GM18867 (cell line): ENCODE results near the gene PHAF1.

Source experiments
- ATAC-seq: cut with Tn5 transposase; IDR thresholded peaks from one replicate; pipeline ENCODE4 v1.9.1; 2021; ENCODE audit warnings: mild to moderate bottlenecking, moderate library complexity; ENCODE audit not compliant: unreplicated experiment

PHAF1 gene

DNA sequence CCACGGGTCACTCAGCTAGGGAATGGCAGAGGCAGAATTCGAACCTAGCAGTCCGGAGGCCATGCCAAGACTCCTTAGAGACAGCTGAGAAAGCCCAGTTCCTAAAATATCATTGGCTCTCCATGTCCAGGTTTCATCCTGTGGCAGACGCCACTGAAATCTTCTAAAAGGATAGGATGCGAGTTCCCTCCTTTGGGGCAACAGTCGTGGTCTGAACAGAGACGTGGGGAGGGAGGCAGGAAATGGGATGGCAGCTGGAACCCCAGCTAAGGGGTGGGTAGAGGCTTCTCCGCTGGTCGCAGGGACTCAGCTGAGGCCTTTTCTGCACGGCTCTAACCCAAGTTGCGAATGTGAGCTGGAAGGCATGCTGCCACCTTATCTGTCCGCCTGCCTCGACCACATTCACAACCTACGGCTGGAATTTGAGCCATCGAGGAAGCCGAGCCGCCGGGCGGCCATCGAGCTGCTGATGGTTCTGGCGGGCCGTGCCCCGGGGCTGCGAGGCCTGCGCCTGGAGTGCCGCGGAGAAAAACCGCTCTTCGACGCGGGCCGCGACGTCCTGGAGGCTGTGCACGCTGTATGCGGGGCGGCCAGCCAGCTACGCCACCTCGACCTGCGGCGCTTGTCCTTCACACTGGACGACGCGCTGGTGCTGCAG, 52.9 kb downstream of the PHAF1 start:
- no peak for ATAC-seq

DNA sequence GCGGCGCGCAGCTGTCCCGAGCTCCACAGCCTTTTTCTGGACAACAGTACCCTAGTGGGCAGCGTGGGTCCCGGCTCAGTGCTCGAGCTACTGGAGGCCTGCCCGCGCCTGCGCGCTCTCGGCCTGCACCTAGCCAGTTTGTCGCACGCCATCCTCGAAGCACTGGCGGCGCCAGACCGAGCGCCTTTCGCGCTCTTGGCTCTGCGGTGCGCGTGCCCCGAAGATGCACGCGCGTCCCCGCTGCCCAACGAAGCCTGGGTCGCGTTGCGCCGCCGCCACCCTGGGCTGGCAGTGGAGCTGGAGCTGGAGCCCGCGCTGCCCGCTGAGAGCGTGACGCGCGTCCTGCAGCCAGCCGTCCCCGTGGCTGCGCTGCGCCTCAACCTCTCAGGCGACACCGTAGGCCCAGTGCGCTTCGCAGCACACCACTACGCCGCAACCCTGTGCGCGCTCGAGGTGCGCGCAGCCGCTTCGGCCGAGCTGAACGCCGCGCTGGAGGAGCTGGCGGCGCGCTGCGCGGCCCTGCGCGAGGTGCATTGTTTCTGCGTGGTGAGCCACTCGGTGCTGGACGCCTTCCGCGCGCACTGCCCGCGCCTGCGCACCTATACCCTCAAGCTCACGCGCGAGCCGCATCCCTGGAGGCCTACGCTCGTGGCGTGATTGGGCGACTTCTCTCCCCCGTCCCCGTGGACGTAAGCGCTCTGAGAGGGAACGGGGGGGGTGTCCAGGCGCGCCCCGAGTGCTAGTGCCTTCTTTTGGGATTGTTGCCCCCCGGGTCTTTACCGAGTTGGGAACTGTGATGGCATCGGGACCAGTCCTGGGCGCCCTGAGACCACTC, 53.6 kb downstream of the PHAF1 start:
- ATAC-seq = no peak

DNA sequence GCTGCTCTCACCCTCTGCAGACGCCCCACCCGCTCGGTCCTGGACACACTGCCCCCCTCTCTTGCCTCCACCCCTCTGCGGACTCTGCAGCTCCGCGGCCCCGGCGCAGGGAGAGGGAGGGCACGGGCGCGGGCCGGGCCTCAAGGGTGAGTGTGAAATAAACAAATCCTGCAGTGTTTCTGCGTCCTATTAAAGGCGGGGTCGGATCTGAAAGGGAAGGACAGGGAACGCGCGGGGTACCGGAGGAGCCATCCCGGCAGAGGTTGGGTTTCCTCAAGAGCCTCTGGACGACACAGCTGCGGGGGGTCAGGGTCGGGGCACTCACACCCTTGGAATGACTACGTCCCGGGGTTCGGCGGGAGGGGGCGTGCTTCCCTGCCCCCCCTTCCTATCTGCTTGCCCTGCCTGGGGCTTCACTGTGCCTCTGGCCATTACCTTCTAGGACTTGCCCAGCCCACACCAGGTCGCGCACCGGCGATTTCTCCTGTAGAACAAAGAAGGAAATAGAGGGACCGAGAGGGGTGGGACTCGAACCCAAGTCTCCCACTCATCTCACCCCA, 54.3 kb downstream of the PHAF1 start:
- ATAC-seq = no peak

DNA sequence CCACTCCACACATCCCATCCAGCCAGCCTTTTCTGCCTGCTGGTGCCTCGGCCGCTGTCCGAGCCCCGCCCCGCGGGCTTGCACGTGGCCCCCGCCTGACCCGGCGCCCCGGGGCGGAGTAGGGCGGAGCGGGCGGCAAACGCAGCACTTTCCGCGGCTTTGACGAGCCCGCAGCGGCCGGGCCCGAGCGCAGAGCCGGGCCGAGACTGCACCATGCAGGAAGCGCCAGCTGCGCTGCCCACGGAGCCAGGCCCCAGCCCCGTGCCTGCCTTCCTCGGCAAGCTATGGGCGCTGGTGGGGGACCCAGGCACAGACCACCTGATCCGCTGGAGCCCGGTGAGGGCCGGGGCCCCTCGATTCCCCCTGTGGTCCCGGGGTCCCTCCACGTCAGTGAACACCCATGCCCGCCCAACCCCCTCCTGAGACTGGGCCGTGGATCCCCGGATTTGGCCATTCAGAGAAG, 54.9 kb downstream of the PHAF1 start, which contains the start of gene HSF4:
Gene HSF4, plus strand, starts transcription at position 147 of the 463 bp plus-strand sequence. Its CDS starts 67 bp downstream, at position 214.
- no peak for ATAC-seq

DNA sequence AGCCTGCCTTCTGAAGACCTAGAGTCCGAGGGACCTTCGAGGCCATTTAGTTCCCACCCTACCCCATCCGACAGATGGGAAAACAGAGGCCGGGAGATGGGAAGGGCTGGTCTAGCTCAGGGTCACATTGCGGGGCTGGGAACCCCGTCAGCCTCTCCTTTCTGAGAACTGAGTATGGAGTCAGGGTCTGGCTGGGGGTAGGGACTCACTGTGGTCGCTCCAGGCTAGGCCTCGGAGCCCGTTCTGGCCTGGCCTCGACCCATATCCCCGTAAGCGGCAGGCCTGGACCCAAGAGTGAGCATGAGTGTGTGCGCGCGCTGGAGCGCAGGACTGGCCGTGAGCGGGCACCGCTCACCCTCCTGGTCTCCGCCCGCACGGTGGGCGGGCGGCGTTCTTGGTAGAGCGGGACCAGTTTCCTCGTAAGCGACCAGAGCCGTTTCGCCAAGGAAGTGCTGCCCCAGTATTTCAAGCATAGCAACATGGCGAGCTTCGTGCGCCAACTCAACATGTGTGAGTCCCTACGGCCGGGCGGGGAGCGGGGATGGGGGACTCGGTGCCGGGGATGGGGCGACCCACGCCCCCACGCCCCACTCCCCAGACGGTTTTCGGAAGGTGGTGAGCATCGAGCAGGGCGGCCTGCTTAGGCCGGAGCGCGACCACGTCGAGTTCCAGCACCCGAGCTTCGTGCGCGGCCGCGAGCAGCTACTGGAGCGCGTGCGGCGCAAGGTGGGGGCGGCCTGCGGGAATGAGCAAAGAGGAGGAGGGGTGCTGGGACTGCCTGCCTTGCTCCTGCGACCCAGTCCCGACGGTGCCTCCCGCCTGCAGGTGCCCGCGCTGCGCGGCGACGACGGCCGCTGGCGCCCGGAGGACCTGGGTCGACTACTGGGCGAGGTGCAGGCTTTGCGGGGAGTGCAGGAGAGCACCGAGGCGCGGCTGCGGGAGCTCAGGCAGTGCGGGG, 55.7 kb downstream of the PHAF1 start:
- no peak for ATAC-seq

DNA sequence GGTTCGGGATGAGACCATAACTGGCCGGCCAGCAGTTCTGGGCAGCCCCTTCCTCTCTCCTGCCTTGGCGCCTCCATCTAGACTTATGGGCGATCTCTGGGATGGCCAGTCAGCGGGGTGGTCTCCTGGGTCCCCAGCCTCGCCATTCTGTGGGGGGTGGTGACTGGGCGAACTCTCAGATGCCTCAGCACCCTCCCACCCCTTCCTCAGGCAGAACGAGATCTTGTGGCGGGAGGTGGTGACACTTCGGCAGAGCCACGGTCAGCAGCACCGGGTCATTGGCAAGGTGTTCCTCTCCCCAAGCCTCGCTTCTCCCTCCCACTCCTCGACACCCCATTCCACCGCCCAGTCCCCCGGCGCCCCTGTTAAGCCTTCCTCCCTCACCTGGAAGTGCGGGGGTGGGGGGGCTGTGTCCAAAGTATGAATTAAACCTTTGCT, 56.4 kb downstream of the PHAF1 start:
- ATAC-seq = no peak

DNA sequence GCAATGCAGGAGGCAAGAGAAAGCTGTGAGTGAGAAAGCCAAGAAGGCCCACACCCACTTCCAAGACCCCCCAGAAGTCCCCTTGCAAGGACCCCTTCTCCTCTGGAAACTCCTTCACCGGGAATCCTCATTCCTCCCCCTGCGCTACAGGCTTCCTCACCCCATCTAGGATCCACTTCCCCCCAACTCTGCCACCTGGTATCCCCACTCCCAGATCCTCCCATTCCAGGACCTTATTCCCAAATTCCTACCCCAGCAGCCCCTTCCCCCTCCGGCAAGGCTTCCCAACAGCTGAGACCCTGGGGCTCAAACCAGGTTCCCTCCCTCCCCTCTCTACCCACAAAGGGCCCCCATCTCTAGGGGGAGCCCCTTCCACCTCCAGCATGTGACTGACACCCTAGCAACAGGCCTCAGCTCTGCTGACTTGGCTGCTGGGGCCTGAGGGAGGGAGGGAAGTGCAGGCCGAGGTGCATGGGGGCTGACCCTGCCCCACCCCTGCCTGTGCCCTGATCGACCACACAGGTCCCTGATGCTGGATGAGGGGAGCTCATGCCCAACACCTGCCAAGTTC, 56.9 kb downstream of the PHAF1 start:
- no peak for ATAC-seq

DNA sequence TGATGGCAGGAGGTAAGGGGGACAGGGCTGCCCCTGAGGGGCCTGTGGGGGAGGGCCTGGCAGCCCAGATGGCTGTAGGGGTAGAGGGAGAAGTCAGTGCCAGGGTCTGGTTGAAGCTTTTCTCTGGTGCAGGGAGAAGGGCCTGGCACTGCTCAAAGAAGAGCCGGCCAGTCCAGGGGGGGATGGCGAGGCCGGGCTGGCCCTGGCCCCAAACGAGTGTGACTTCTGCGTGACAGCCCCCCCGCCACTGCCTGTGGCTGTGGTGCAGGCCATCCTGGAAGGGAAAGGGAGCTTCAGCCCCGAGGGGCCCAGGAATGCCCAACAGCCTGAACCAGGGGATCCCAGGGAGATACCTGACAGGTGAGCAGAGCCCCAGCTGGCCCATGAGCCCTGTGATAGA, 57.8 kb downstream of the PHAF1 start:
- no peak for ATAC-seq

DNA sequence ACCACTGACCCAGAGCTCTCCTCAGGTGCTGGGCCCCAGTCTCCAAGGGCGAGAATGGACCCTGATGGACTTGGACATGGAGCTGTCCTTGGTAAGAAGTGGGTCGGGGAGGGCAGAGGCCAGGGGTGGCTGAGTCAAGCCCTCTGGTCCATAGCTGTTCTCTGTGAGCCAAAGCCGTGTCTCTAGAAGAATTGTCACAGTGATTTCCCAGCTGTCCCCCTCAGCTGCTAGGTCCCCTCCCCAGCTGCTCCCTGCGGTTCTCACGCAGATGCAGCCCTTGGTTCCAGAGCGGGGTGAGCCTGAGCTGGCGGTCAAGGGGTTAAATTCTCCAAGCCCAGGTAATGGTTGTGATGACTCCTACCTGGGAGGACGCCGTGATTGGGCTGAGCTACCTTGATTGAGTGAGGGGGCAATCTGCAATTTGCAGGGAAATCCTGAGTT, 59.3 kb downstream of the PHAF1 start:
- ATAC-seq = no peak

DNA sequence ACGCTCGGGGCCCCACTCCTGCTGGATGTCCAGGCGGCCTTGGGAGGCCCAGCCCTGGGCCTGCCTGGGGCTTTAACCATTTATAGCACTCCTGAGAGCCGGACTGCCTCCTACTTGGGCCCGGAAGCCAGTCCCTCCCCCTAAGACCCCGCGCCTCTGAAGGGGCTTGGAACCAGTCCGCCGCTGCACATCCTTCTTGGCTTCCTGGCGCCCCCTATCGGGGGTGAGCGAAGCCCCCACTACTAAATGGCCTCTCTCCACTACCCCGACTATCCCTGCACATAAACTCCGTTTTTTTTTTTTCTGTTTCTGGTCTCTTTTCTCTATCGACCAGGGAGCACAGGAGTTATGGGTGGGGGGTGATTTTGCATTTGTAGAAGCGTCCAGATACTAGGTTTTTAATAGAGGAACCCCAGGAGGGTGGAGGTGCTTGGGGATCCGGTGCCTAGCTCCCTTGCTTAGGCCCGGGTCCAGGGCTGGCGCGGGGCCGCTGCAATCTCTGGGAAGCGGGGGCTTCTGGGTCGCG, 60.0 kb downstream of the PHAF1 start:
- no peak for ATAC-seq

DNA sequence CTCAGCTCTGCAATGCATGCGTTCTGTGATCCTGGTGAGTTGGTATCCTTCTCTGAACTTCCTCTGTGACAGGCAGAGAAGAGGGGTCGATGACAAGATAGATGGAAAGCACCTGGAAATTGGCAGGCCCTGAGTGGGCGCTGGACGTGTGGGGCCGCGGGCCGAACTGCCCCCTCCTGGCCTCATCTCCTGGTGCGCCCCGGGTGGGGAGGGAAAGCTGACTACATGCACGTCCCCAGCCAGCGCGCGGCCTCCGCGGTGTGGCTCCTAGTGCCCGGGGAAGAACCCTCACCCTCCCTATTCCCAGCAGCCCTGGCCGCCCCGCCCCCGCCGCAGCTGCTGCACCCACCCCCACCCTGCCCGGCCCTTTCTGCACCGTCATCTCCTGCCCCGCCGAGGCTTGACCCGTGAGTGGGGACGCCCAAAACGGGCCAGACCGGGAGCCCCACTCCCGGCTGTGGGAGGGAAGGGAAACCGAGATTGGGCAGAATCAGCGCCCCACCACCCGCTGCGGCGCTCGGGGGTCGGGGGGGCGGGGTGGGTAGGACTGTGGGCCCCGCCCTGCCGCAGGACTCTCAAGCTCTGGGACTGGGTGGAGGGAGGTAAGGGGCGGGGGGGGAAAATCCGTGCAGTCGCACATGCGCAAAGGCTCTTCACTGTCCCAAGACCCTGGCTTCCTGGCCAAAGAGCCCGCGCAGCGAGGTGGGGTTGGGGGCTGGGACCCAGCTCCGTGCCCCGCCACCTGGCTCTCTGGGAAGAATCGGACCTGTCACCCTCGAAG, 60.6 kb downstream of the PHAF1 start, which contains the start of gene NOL3:
Gene NOL3, plus strand, starts transcription at position 371 of the 781 bp plus-strand sequence.
- no peak for ATAC-seq

DNA sequence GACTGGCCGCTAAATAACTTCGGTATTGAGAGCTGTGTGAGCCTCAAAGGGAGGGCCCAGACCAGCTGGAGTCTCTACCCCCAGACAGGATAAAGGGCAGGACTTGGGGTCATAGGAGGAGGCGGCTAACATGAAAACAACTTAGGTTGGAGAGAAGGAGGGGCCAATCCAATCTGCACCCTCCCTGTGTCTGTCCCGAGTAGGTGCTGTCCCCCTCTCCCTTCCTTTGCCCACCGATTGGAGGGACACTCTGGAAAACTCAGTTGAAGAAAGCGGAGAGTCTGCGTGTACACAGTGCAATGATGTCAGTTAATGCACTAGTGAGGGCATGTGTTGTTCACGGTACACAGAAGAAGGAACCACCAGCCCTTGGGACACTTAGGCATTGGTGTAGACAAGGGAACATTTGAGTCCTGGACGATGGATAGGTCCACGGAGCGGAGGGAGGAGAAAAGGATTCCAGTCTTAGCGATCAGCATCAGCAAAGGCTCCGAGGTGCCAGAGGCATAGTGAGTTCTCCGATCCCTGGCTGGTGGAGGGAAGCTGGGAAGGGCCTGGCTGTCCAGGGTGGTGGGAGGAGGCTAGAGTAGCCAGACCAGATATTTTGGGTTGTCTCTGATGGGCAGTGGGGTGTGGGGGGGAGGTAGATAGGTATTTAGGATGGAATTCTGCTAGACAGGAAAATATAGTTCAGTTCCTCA, 61.4 kb downstream of the PHAF1 start:
- no peak for ATAC-seq

DNA sequence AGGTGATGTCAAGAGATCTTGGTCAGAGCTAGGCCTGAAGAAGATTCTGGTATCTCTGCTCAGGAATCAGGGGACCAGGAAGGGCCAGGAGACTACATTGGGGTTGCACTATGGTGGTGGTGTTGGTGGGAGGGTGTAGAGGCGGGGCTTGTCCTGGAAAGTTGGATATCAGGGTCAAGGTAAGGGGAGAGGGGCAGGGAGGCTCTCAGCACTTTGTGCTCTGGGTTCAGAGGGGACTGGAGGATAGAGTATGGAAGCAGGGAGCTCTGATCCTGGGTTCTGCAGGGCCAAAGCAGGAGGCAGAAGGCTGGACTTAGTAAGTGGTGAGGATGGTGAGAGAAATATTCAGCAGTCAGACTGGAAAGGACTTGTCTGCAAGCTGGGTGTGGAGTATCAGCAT, 63.6 kb downstream of the PHAF1 start:
- ATAC-seq = no peak

DNA sequence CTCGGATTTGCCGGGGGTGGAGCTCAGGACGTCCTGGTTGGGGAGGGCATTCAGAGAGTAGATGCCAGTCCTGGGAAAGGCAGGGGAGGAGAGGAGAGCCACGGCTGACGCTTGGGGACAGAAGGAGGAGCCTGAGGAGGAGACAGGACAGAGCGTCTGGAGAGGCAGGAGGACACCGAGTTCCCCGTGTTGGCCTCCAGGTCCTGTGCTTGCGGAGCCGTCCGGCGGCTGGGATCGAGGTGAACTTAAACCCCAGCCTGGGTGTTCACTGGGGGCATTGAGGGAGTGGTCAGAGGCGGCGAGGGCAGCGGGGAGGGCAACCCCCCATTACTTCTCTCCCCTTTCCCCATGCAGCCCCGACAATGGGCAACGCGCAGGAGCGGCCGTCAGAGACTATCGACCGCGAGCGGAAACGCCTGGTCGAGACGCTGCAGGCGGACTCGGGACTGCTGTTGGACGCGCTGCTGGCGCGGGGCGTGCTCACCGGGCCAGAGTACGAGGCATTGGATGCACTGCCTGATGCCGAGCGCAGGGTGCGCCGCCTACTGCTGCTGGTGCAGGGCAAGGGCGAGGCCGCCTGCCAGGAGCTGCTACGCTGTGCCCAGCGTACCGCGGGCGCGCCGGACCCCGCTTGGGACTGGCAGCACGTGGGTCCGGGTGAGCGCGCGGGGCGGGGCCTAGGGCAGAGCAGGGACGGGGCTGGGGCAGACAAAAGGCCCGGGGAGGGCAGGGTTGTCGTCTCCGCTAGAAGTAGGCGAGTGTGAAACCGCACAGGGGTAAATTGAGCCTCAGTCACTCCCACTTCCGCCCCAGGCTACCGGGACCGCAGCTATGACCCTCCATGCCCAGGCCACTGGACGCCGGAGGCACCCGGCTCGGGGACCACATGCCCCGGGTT, 64.3 kb downstream of the PHAF1 start:
- peak; percentile 63 for ATAC-seq

DNA sequence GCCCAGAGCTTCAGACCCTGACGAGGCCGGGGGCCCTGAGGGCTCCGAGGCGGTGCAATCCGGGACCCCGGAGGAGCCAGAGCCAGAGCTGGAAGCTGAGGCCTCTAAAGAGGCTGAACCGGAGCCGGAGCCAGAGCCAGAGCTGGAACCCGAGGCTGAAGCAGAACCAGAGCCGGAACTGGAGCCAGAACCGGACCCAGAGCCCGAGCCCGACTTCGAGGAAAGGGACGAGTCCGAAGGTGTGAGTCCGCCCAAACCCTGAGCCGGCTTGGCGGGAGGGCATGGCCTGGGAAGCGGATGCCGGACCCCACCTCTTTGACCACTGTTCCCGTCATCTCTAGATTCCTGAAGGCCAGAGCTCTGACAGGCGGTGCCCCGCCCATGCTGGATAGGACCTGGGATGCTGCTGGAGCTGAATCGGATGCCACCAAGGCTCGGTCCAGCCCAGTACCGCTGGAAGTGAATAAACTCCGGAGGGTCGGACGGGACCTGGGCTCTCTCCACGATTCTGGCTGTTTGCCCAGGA, 65.0 kb downstream of the PHAF1 start:
- ATAC-seq = no peak

DNA sequence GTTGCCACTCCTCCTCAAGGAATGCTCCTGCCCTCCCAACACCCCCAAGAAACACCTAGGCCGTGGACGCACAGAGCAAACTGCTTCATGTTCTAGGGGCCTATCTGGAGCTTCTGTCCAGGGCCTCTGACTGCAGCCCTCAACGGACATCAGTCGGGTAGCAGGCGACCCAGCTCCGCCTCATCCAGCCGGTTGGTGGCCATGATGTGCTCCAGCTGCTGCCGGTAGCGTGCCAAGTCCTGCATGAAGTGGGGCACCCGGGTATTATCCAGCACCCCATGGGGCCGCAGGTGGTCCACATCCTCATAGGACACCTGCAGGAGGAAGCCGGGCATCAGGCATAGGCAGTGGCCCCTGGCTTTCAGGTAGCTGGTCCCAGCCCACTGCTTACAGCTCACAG, 66.9 kb downstream of the PHAF1 start:
- no peak for ATAC-seq
